ENCODE results near the gene DPP10. TPM values are rescaled to one million over a fixed set of nuclear protein-coding genes. Genes with fewer than 3 reads are reported as not detected.

DPP10 gene
- total and polyA plus RNA-seq, 2 of the 13 experiments (the other 11 are each of a cell fraction or from before 2014, with no cell fraction given): 0.95 to 1.7 TPM

DNA sequence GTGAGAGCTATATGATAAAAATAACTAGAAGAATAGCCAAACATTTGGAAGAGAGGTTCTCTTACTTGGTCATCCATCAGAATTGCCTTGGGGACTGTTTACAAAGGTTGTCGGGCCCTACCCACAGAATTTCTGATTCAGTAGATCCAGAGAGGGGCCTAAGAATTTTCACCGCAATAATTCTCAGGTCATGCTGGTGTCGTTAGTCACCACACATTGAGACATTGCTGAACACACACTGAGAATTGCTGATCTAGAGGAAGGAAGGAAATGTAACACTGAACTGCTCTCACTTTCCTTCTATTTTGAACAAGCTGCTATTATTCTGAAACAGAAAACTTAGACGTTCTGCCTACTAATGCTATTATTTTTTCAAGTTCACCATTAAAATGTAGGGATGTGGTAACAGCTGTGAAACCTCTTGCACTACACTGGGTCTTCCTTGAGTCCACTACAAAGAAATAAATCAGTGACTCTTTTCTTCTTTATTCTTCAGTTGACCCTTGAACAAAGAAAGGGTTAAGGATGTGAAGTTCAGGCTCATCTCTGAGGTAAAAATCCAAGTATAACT is 491.3 kb downstream of the DPP10 start:
- Histone ChIP-seq H3K4me3 (replicated peaks in 1 of 3; ENCODE audit: insufficient read depth in 1 of 3, low read depth in 2 of 3, low read length in 3 of 3) (no peak overlapping the region), H3K27me3 (ENCODE audit: control insufficient read depth in 1 of 2, insufficient read depth in 2 of 2, low read length in 2 of 2) (no peaks in the 10 kb centered on the region; a peak in 1 of 5 replicates), H3K4me1 (ENCODE audit: insufficient read depth, low read length) (no peaks in the 10 kb centered on the region), H3K36me3 (replicated peaks in 1 of 2; ENCODE audit: control insufficient read depth in 1 of 2, insufficient read depth in 2 of 2, low read length in 2 of 2) (no peaks in the 10 kb centered on the region), H3K79me2 (ENCODE audit: insufficient read depth, low read length) (no peaks in the 10 kb centered on the region), H3K4me2 (ENCODE audit: low read depth, low read length) (no peak overlapping the region), H3K9me3 (ENCODE audit: low read length) (peaks cover 14% of the 10 kb centered on the region; the same call in 1 of the 2 replicates), H3K27ac (ENCODE audit: extremely low read length, insufficient read depth, low read length) (no peak overlapping the region), H2AFZ (ENCODE audit: low read length) (no peak overlapping the region), H3K9ac (ENCODE audit: insufficient read depth, low read depth, low read length) (no peak overlapping the region), H4K20me1 (ENCODE audit: insufficient read depth, low read length) (no peaks in the 10 kb centered on the region)
- DNase-seq (ENCODE audit: low spot score) (no peak), FAIRE-seq (no peak), ATAC-seq (no peak)
- POLR2A ChIA-PET: no interaction called here
- BruUV-seq (replicated peaks): no TSS peak
- in situ Hi-C loops (cut with HindIII; ENCODE audit: extremely low pct_ligation_motif_present, low pct_unique_long_range_greater_than_20kb): no loop called here
- CTCF ChIA-PET (ENCODE audit: low intra/inter-chr PET ratio, low total read pairs): no interaction called here
- WGBS (ENCODE audit: low lambda C conversion rate): 38% methylated on average over 4 of the region's 4 CpGs
- TF ChIP-seq KLF9 (CRISPR knock-in tag; IDR thresholded peaks at IDR 0.05; ENCODE audit: low read depth) (no peak), ZNF605 (CRISPR knock-in tag; IDR thresholded peaks at IDR 0.05) (no peak), ZNF713 (CRISPR knock-in tag; IDR thresholded peaks at IDR 0.05) (no peak), MBD4 (IDR thresholded peaks at IDR 0.05; ENCODE audit: borderline replicate concordance, low read length) (no peak), MED1 (CRISPR knock-in tag; IDR thresholded peaks at IDR 0.05) (no peak), TCF12 (IDR thresholded peaks at IDR 0.05) (no peak), TCF12 (CRISPR knock-in tag; IDR thresholded peaks at IDR 0.05) (no peak), IKZF1 (IDR thresholded peaks at IDR 0.05) (no peak), ZNF12 (CRISPR knock-in tag; IDR thresholded peaks at IDR 0.05) (no peak), ZNF124 (CRISPR knock-in tag; IDR thresholded peaks at IDR 0.05) (no peak)
- TF ChIP-seq, protein P1, sequence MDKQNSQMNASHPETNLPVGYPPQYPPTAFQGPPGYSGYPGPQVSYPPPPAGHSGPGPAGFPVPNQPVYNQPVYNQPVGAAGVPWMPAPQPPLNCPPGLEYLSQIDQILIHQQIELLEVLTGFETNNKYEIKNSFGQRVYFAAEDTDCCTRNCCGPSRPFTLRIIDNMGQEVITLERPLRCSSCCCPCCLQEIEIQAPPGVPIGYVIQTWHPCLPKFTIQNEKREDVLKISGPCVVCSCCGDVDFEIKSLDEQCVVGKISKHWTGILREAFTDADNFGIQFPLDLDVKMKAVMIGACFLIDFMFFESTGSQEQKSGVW (CRISPR knock-in tag; IDR thresholded peaks at IDR 0.05; ENCODE audit: borderline replicate concordance): no peak
- TF ChIP-seq, protein P2, sequence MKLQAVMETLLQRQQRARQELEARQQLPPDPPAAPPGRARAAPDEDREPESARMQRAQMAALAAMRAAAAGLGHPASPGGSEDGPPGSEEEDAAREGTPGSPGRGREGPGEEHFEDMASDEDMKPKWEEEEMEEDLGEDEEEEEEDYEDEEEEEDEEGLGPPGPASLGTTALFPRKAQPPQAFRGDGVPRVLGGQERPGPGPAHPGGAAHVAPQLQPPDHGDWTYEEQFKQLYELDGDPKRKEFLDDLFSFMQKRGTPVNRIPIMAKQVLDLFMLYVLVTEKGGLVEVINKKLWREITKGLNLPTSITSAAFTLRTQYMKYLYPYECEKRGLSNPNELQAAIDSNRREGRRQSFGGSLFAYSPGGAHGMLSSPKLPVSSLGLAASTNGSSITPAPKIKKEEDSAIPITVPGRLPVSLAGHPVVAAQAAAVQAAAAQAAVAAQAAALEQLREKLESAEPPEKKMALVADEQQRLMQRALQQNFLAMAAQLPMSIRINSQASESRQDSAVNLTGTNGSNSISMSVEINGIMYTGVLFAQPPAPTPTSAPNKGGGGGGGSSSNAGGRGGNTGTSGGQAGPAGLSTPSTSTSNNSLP (IDR thresholded peaks at IDR 0.05; ENCODE audit: low read depth, low read length): no peak
- TF ChIP-seq, protein P3, sequence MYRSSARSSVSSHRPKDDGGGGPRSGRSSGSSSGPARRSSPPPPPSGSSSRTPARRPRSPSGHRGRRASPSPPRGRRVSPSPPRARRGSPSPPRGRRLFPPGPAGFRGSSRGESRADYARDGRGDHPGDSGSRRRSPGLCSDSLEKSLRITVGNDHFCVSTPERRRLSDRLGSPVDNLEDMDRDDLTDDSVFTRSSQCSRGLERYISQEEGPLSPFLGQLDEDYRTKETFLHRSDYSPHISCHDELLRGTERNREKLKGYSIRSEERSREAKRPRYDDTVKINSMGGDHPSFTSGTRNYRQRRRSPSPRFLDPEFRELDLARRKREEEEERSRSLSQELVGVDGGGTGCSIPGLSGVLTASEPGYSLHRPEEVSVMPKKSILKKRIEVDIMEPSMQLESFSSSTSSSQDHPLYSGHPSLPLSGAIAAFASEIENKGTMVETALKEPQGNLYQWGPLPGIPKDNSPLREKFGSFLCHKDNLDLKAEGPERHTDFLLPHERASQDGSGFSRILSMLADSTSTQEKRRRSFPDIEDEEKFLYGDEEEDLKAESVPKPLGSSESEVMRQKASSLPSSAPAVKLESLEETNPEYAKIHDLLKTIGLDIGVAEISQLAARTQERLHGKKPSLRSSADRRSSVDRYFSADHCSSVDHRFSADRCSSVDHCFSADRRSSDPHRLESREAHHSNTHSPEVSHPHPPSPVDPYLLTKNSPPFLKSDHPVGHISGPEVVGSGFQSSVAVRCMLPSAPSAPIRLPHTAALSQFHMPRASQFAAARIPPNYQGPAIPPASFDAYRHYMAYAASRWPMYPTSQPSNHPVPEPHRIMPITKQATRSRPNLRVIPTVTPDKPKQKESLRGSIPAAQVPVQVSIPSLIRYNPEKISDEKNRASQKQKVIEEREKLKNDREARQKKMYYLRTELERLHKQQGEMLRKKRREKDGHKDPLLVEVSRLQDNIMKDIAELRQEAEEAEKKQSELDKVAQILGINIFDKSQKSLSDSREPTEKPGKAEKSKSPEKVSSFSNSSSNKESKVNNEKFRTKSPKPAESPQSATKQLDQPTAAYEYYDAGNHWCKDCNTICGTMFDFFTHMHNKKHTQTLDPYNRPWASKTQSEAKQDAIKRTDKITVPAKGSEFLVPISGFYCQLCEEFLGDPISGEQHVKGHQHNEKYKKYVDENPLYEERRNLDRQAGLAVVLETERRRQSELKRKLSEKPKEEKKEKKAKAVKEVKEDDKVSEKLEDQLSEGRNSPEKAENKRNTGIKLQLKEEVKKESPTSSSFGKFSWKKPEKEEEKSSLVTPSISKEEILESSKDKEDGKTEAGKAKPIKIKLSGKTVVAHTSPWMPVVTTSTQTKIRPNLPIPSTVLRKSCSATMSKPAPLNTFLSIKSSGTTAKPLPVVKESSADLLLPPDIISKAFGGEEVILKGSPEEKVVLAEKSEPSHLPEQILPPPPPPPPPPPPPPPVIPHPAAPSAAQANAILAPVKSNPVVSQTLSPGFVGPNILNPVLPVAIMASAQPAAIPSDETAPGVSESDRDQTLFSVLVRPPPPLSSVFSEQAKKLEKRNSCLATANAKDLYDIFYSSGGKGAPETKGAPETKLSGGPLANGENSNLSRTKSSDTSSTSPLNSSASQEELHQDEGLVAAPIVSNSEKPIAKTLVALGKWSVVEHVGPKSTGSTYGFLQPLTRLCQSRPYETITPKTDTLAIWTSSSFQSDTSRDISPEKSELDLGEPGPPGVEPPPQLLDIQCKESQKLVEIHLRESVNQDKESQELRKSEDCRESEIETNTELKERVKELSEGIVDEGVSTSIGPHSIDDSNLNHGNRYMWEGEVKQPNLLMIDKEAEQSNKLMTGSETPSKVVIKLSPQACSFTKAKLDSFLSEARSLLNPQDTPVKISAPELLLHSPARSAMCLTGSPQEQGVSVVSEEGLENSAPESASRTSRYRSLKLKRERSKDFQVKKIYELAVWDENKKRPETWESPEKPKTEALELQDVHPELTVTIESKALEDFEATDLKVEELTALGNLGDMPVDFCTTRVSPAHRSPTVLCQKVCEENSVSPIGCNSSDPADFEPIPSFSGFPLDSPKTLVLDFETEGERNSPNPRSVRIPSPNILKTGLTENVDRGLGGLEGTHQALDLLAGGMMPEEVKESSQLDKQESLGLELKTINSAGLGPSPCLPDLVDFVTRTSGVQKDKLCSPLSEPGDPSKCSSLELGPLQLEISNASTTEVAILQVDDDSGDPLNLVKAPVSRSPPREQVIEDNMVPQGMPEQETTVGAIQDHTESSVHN (CRISPR knock-in tag; IDR thresholded peaks at IDR 0.05): no peak
- TF ChIP-seq, protein P4, sequence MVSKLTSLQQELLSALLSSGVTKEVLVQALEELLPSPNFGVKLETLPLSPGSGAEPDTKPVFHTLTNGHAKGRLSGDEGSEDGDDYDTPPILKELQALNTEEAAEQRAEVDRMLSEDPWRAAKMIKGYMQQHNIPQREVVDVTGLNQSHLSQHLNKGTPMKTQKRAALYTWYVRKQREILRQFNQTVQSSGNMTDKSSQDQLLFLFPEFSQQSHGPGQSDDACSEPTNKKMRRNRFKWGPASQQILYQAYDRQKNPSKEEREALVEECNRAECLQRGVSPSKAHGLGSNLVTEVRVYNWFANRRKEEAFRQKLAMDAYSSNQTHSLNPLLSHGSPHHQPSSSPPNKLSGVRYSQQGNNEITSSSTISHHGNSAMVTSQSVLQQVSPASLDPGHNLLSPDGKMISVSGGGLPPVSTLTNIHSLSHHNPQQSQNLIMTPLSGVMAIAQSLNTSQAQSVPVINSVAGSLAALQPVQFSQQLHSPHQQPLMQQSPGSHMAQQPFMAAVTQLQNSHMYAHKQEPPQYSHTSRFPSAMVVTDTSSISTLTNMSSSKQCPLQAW (CRISPR knock-in tag; IDR thresholded peaks at IDR 0.05): no peak
- intact Hi-C loops (cut with micrococcal nuclease; ENCODE audit: unreplicated experiment): no loop called here

Measured in HepG2 (cell line).